GM18867 (cell line): Measurements from ENCODE around the gene NLGN4X.

Experiments
- ATAC-seq: cut with Tn5 transposase; IDR thresholded peaks from one replicate; pipeline ENCODE4 v1.9.1; 2021; ENCODE audit warnings: mild to moderate bottlenecking, moderate library complexity; ENCODE audit not compliant: unreplicated experiment

NLGN4X gene

DNA sequence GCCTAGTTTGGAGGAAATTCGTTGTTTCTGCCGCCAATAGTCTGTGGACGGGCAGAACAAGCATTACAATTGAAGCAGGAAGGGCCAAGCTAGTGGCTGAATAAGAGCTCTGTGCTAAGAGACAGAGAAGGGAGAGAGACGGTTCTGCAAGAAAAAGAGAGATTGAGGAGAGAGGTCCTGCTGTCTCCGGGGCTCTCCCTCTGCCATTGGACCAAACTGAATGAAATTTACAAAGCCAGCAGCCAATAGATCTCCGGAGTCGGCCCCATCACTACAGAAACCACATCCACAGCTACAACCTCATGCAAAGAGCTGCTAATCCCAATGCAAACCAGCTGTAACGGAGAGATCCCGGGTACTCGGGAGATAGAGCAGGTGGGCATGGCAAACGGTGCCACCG lies at the start of gene NLGN4X:
Gene NLGN4X, minus strand, starts transcription at position 148 of the 400 bp plus-strand sequence. CDS start 77,401 bp downstream, outside the sequence.
- ATAC-seq: no peak

GRCh38 chrX:6266041-6266440 lies 37.4 kb upstream of the NLGN4X start:
- no peak for ATAC-seq

DNA sequence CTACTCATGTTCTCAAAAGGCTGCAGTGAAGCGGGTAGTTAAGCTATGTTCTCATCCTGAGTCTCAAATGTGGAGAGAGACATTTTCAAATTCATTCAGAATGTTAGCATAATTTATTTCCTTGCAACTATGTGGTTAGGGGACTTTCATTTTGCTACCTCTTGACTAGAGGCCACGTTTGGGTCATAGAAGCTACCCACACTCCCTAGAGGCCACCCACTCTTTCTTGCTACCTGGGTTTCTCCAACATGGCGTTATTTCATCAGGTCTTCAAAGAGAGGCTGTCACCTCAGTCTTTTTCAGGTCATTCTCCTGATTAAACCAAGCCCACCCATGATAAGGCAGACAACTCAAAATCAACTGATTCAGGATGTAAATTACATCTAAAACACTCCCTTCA lies 34.3 kb upstream of the NLGN4X start:
- no peak for ATAC-seq

- ATAC-seq: no peak
Observed at GRCh38 chrX:6257025-6257424, 28.4 kb upstream of the NLGN4X start.

DNA sequence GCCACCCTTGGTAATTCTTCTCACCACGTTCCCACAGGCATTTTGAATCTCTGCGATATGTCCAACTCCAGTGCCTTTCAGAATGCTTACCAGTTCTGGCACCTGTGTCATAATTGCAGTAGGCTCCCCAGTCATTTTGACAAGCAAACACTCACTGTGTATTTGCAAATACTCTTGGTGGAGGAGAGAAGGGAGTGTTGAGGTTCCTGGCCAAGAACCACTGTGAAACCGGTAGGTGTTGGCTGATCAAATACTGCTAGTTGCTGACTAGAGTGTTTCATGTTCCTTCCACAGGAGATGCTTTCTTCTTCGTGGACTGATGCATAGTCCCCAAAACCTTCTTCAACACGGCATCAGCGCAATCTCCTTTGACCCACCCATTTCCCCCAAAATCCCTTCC lies 16.0 kb upstream of the NLGN4X start:
- ATAC-seq: no peak

- ATAC-seq: no peak
Observed at GRCh38 chrX:6238576-6238975, 9.9 kb upstream of the NLGN4X start.

- ATAC-seq: no peak
Observed at GRCh38 chrX:6227935-6228334, 732 bp downstream of the NLGN4X start.

DNA sequence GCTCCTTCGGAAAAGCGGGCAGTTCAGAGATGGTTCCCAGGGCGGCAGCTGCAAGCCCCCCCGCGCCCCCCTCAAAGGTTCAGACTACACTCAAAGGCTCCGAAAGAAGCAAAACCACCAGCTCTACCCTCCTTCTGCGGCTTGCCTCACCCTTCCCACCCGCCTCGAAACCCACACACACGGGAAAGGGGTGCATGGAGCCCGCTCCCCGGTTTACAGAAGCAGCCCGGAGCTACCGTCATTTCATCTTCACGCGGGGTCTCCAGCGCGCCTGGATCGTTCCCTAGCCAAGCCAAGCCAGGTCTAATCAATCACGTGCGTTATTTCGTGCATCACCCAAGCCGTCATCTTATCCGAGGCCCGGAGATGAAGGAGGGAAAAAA lies 1.2 kb downstream of the NLGN4X start:
- no peak for ATAC-seq

DNA sequence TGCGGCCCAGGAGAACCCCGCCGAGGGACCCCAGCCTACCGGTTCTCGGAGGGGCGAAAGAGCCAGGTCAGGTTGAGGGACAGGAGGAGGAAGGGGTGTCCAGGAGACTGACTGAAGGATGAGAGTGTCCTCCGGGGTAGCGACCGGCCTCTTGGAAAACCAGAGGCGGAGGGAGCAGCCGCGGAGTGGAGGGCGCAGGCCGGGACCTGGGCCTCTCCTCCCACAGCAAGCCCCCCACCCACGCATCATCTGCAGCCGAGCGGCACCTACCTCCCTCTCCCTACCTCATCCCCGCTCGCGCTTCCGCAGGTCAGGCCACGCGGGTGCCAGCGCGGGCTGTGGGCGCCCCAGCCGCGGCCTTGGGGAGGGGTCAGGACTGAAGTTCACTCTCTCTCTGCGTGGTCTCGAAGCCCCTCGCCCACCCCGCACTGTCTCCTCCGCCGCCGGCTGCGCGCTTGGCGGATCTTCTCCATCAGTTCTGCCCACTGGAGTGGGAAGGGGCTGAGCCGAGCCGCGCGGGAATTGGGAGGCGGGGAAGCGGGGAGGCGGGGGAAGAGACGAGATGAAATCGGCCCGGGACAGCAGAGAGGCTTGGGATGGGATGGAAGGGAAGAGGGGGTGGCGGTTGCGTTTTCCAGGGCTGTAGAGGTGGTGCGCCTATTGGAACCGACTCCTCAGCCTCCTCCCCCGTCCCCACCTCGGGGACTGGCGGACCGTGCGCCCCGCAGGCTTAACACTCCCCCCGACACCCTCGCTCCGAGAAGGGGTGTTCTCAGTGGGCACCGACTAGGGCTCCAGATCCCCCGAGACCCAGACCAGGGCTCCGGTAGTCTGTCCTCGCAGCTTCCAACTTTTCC lies 1.8 kb downstream of the NLGN4X start:
- no peak for ATAC-seq

DNA sequence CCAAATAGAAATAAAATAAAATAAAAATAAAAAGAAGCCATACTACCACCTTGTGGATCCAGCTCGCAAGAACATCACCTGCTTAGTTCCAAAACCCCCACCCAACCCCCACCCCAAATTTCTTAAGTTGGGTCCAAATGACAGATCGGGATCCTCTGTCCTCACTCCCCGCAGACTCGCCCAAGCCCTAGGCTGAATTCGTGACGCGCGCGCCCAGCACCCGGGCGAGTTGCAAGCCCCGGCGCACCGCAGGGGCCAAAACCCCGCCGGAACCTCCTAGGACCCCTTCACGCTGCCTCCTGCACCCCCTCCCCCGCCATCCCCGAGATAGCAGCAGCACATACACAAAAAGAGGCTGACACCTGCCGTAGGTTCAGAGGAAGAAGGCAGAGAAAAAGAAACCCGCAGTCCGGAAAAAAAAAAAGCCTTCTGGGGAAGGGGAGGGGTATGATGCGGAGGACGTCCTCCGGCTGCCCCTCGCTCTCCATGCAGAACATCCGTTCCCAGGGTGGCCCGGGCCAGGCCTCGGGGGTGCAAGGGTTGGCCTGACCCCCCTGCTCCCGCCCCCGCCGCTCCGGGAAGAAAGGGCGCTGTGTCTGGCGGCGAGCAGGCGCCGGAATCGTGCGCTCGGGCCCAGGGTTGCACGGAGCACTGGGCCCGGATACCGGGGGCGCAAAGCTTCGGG lies 2.6 kb downstream of the NLGN4X start:
- ATAC-seq: no peak

DNA sequence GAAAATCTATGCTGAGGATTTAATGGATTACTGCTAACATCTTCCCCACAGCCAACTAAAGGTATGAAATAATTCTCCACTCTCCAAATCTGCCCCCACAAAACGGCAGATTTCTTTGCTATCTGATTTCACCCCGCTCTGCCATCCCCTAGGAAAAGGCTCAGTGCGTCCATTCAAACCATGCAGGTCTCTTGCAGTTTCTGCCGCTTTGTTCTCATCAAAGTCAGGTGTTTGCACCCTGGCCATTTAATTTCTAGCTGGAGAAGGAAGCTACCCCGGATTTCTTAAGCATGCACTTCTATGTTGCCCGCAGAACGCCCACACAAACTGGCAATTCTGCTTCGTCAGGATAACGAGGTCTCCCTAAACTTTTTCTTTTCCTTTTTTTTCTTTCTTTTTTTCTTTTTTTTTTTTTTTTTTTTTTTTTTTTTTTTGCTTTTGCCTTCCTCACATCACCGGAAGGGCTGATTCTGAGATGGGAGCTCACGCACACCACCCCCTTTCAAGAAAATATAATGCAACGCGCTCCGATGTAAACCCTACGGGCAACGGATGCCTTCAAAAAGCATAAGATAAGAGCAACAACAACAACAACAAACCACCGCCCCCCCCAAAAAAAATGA lies 3.3 kb downstream of the NLGN4X start:
- no peak for ATAC-seq

GRCh38 chrX:6223516-6223915 lies 5.2 kb downstream of the NLGN4X start:
- ATAC-seq: peak; percentile 73

DNA sequence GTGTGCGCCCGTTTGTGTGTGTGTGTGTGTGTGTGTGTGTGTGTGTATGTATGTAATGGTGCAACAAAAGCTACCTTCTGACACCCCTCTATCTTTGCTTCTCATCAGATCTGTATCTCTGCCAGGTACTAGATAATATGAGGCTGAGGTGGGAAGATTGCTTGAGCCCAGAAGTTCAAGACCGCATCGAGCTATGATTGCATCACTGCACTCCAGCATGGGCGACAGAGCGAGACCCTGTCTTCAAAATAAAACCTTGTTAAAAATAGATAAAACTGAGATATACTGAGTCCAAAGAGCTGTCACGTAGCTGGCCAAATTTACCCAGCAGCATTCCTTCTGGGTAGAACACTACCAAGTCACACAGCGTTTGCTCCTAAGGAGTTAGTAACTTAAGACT lies 18.4 kb downstream of the NLGN4X start:
- no peak for ATAC-seq

GRCh38 chrX:6203462-6204215 lies 25.0 kb downstream of the NLGN4X start:
- peak; percentile 51 for ATAC-seq

GRCh38 chrX:6199486-6199885 lies 29.2 kb downstream of the NLGN4X start:
- ATAC-seq: no peak

GRCh38 chrX:6187256-6187655 lies 41.4 kb downstream of the NLGN4X start:
- ATAC-seq: no peak

DNA sequence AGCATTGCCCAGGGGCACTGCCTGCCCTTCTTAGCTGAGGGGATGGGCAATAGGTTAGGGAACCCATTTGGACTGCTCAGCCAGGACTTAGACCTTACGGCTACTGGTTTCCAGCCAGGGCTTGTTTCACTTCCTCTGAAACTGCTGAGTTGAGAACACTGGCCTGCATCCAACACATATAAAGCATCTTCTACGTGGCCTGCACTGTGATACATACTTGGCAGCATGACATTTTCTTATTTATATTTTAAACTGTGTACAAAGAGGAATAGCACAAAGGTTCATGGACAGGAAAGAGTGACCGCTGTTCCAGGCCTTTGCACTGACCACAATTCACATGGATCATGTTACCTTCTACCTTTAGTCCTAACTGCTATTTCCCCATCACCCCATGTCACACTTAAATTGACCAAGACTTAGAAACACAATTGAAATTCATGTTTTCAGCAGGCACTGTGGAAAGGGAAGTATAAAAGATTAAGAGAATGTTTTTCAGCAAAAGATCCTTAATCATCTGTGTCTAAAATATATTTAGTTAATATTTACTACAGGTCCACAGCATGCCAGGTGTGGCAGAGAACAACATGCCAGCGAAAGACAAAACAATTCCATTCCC lies 43.7 kb downstream of the NLGN4X start:
- ATAC-seq: peak; percentile 99

GRCh38 chrX:6175914-6176313 lies 52.8 kb downstream of the NLGN4X start:
- no peak for ATAC-seq

DNA sequence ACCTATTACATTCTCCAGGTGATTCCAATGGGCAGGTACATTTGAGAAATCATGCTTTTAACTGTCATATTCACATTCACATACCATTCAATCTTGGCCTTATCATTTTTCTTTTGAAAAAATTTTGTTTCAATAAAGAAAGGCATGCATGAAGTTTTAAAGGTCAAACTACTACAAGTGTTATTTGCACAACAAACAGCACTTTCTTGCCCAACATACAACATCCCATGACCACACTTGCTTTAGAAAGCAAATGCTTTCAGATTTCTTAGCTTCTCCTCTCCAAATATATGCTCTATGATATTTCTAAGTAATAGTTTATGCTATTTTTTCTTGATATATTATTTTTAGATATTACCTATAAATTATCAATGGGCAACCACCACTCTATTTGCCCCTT lies 58.2 kb downstream of the NLGN4X start:
- no peak for ATAC-seq

DNA sequence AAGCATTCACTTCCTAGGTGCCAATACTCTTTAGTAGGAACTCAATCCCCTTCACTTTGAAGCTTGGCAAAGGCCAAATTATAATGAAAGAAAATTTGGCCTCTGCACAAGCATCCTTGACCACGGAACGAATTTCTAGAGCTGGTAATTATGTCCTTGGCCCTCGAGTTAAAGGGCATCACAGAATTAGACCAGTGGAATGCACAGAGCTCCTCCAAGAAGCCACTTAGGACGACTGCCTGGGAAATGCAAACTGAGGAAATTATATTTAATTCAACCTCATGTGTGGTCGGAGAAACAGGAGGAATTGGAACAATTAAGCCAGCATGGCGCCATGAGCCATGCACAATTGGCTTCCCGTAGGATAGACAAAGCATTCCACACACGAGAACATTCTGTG lies 59.3 kb downstream of the NLGN4X start:
- no peak for ATAC-seq

DNA sequence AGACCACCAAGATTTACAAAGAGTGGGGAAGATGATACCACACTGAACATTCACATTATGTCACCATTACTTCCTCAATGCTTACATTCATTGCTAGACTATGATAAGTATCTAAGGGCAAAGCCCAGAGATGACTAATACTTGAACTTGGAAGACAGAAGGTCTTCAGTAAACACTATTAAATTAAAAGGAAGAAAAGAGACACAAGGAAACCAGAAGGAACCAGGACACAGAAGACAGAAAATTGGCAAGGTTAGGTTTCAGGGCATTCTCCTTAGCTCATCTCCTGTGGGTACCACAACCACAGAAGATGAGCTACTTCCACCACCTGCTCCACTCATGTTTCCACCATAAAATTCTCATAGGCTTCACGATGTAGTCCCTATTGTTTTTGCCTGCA lies 64.9 kb downstream of the NLGN4X start:
- ATAC-seq: no peak
